Effector CD4-positive, alpha-beta T cell (primary cell): ENCODE data around the gene KCNG4.
A peak's percentile ranks its signal among the peaks of the same experiment; 100 is the strongest.

Source experiments
- DNase-seq: peaks from one replicate; pipeline ENCODE4 v3.0.0-alpha.2; 2020

The KCNG4 gene

DNA sequence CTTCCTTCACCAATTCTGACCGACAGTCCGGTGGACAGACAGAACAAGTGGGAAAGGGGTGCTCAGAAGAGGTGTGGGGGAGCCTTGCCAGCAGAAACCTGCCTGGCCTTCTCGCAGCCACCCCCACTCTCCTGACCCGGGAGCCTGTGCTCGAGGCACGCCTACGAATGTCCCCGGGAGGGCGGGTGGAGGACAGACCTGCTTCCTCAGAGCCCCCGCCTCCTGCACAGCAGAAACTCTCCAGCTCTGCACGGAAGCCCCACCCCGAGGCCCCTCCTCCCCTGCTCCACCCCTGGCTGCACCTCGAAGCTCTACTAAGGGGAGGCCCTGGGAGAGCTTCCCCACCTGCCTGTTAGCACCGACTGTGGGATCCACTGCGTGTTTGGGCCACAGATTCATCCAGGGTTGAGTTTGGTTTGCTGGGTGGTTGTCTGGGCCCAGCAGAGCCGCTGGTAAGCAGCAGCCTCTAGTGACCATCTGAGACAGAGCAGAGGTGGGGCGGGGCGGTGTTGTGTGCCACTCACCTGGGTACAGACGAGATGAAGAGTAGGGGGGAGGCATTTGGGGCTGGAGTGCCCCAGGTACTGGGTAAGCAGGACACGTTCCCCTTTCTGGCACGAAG lies 59.2 kb downstream of the KCNG4 start:
- DNase-seq: no peak

DNA sequence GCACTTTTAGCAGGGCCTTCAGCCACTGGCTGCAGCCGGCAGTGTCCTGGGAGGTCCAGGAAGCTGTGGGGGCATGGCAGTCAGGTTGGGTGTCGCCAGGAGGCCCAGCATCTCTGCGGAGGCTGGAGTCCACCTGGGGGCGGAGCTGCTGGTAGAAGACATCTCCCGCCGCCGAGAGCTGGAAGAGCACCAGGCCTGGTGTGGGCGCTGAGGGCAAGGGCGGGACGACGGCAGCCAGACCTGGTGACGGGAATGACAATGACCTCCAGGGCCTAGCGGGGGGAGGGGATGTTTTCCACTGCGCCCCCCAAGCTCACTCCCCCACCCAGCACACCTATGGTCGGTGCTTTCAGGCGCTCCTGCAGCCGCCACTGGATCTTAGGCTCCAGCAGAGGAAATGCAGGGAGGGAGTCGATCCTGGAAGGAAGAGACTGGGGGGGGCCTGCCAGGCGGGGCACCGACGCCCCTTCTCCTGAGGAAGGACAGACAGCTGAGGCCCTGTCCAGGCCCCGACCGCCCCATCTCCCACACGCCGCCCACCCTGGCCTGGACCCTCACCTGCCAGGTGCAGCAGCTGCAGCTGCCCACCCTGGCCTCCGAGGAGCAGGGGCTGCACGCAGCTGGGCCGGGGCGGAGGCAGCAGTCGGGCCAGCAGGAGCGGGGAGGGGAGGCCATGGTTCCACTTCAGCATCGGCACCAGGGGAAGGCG lies 60.0 kb downstream of the KCNG4 start:
- no peak for DNase-seq

- DNase-seq: no peak
Observed at GRCh38 chr16:84178892-84179611, 60.8 kb downstream of the KCNG4 start.

GRCh38 chr16:84178146-84178765 lies 61.6 kb downstream of the KCNG4 start:
- DNase-seq: no peak

- DNase-seq: no peak
Observed at GRCh38 chr16:84177741-84178073, 62.1 kb downstream of the KCNG4 start.

GRCh38 chr16:84176192-84177053 lies 63.4 kb downstream of the KCNG4 start:
- no peak for DNase-seq

DNA sequence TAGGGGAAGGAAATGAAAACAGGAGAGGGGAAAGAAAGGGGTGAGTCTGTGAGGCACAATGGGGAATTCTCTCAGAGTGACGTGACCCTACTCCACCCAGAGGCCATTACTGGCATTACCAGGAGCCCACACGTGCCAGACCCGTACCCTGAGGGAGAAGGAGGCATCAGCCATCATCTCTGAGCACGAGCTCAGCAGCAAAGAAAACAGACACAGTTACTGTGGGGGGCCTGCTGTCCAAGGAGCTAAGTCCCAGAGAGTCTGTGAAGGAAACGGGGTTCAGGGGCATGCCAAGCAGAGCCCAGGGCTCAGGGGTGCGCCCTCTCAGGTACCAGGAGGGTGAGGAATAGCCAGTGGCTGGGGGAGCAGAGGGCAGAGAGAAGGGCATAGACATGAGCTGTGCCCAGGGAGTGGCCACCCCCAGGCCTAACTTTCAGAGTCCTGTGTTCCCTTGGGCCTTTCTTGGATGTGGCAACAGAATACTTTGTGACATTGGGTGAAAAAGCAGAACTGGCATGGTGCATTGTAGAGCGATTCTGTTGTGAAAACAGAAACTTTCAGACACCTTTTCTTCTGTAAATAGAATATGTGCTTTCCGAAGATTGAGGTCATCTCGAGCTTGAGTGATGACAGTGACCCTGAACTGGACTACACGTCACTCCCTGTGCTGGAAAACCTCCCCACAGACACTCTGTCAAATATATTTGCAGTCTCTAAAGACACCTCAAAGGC lies 64.3 kb downstream of the KCNG4 start:
- DNase-seq: peak; percentile 49

GRCh38 chr16:84174396-84174795 lies 65.4 kb downstream of the KCNG4 start:
- DNase-seq: no peak

DNA sequence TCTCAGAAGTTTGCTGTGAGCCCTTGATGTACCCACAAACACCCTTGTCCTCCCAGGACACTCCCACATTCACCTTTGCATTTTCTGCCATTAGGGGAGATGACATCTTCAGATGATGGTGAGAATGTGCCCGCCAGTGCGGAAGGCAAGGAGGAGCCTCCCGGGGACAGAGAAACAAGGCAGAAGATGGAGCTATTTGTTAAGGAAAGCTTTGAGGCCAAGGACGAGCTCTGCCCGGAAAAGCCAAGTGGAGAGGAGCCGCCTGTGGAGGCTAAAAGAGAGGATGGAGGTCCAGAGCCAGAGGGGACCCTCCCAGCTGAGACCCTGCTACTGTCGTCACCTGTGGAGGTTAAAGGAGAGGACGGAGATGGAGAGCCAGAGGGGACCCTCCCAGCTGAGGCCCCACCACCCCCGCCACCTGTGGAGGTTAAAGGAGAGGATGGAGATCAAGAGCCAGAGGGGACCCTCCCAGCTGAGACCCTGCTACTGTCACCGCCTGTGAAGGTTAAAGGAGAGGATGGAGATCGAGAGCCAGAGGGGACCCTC lies 70.0 kb downstream of the KCNG4 start:
- DNase-seq: no peak
